Stimulated activated CD4-positive, alpha-beta T cell treated with anti-CD3 and anti-CD28 coated beads, Interleukin-2, amount 100 ng/mL, for 24 hours (primary cell): ENCODE results near the gene RRP36.
"Not testable (repeated sequence)": the region's sequence is repeated elsewhere in the genome, so short reads cannot be mapped to it uniquely, and the experiment has no call there.

Experiments
- DNase-seq, 2 donors: peaks; one replicate each; pipeline ENCODE4 v3.0.0-alpha.2; 2020

Gene RRP36

DNA sequence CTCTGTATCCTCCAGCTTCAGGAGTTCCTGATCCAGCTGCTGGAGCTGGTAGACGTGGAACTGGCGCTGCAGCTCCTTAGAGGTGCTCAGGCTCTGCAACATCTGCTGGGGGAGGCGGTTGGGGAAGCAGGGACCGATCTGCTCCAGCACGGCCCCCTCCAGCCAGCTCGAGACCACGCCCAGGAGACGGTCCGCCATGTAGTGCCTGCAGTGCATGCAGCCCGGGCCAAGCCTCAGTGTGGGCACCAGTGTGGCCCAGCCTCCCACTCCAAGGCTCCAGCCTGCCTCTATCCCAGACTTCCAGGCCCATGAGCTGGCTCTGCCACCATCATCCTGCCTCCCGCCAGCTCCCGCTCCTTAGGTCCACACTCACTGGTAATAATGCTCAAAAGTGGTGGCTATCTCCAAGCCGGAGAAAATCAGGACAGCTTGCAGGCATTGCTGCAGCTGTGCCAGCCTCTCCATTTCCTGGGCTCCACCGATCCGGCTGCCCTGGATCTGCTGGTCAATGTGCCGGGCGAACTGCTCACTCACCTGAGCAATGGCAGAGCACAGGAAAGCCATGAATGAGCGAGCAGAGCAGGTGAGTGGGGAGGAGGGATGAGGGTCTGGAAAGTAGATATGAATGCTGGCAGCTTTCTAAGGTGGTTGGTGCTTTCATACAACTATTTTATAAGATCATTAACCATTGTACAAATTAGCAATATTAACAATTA is 19.3 kb downstream of the RRP36 start:
- DNase-seq = no peak

DNA sequence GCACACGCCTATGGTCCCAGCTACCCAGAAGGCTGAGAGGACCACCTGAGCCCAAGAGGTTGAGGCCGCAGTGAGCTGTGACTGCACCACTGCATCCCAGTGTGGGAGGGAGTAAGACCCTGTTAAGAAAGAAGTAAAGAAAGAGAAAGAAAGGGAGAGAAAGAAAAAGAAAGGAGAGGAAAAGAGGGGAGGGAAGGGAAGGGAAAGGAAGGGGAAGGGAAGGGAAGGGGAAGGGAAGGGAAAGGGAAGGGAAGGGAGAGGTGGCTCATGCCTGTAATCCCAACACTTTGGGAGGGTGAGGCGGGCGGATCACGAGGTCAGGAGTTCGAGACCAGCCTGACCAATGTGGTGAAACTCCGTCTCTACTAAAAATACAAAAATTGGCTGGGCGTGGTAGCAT is 20.1 kb downstream of the RRP36 start:
- not testable (repeated sequence) for DNase-seq

DNA sequence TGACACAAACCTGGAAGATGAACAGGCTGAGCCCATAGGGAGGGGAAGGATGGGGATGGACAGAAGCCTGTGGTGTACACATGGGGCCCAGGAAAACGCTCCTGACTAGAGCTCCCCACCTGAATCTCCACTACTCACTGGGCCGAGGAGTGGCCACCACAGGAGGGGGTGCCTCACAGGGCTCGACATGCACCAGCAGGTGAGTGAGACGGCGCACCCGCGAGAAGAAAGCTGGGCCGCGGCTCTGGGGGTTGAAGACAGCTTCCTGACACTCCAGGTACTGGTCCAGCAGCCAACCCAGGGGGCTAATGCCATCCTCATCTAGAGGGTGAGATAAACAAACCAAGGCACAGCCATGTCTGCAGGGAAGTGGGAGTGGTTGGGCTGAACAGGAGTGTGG is 21.9 kb downstream of the RRP36 start:
- DNase-seq = no peak

DNA sequence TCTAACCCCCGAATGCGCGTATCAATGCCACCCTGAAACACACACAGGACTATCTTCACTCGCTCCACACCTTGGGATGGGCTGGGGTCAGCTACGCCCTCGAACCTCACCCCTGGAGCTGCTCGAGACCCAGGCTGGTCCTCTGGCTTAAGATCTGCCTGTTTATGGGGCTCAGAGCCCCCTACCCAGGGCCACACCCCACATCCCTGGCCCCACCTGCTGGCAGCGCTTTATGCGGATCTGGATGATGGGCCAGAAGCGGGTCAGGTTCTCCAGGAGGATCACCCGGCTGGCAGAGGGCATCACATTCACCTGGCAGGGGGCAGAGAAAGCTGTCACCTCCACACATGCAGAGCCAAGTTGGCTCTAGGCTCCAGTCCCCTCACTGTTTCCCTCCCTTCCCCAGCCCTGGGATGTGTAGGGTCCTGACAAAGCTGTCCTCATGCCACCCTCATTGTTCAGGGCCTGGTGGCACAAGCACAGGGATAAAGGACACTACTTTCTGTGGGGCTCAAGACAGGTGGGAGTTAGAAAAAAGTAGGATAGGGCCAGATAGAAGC is 24.0 kb downstream of the RRP36 start:
- no peak for DNase-seq

DNA sequence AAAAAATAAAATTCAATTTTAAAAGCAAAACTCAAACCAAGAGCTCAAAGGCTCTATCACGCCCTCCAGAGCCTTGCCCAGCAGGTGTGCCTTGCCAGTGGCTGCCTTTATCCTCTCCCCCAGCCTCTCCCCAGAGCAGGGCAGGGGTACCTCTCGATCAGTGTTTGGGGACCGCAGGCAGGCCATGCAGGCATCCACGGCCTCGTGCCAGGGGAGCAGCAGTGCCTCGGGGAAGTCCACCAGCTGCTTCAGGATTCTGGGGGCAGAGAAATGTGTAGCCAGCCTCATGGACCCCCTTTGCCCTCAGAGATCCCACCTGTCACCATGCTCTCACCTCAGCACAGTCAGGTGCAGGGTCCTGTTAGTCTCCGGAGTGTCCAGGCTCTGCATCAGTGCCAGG is 26.6 kb downstream of the RRP36 start:
- DNase-seq = no peak

DNA sequence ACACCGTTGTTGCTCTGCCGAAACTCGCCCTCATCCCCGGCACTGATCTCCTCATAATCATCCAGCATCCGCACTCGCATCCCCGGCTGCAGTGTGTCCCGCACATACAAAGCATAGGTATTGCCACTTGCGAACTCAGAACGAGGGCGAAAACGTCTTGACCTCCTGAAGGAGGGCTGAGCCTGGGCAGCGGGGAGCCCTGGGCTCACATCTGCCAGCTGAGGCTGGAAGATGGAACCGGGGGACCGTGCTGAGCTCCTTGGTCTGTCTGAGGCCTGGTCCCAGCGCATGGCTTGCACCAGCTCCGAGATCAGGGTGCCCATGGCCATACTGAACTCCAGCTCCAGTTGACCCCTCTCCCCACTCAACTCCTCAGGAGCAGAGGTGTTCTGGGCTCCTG is 29.6 kb downstream of the RRP36 start:
- no peak for DNase-seq

DNA sequence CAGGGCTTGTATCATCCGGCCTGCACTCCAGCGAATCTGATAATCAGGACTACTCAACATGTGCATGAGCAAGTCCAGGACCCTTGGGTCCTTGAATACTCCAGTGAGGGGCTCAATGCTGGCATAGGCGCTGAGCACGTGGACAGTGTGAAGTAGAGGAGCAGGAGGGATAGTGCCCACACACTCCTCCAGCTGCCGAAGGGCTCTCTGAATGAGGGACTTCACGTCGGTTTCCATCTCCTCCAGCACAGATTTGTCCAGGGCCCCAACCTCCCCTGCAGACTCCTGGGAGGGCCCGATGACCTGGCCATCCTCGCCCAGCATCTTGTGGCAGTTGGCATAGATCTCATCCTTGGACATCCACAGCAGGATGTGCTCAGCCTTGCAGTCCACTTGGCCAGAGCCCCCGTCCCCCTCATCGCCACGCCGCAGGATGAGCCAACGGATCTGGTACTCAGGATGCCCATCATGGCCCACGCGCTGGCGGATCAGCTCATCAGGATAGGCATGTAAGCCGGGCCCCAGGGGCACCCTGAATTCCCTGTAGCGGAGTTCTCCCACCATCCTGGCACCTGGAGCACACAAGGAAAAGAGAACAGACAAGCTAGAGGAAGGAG is 30.9 kb downstream of the RRP36 start:
- DNase-seq = no peak

DNA sequence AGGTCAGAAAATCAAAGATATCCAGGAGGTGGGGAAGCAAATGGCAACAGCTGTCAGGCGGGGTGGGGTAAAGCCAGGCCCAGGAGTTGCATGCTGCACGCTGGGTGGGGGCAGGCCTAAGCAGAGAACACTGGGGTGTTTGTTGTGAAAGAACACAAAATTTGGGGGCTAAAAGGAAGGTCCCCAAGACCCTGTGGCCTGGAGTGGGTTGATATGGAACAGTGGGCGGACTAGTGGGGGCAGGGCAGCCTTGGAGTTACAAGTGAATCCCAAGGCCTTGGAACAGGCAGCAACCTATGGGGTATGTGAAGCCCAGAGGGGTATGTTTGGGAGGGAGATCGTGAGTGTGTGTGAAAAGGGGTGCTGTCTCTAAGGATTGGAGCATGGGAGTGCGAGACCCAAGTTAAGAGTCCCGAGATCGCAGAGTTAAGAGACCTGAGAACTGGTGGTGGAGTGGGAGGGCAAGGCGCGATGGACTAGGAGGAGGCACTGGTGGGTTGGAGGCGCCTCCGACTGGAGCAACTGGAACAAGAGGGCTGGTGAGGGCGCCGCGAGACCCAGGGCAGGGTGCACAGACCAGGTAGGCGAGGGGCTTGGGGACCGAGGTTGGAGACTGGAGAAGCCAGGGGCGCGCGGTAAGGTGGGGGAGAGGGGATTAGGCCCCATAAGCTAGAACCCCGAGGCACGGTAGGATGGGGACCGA is 31.6 kb downstream of the RRP36 start:
- DNase-seq = peak; percentile 41 to 45

DNA sequence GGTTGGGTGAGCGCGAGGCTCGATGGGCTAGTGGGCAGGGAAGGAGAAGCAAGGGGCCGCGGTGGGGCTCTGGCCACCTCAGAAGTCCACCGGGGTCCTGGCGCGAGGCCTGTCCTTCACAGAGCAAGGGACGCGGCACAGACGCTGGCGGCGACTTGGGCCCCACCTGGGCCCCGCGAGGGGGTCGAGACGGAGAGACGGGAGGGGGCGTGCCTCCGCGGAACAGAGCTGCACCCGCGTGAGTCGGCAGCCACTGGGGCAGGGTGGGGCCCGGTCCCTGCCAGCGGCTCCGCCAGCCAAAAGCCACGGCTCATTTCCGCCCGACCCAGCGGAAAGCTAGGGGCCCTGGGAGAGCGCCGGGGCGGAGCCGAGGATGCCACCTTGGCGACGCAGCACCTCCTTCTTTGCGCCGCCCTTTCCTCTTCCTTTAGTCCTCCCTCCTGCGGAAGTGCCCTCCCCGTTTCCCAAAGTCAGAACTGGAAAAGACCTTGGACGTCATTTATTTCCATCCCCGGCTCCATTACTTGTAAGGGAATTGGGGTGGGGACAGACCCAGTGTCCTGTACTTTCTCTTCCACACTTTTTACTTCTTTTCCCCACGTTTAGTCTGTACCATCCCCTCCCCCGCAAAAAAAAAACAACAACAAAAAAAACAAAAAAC is 32.3 kb downstream of the RRP36 start, which contains the start of gene CUL7:
TSS of gene CUL7 (minus strand) at position 307 of the 661 bp plus-strand sequence. CDS start 1,063 bp downstream, outside the sequence.
- peak; percentile 91 to 93 for DNase-seq

DNA sequence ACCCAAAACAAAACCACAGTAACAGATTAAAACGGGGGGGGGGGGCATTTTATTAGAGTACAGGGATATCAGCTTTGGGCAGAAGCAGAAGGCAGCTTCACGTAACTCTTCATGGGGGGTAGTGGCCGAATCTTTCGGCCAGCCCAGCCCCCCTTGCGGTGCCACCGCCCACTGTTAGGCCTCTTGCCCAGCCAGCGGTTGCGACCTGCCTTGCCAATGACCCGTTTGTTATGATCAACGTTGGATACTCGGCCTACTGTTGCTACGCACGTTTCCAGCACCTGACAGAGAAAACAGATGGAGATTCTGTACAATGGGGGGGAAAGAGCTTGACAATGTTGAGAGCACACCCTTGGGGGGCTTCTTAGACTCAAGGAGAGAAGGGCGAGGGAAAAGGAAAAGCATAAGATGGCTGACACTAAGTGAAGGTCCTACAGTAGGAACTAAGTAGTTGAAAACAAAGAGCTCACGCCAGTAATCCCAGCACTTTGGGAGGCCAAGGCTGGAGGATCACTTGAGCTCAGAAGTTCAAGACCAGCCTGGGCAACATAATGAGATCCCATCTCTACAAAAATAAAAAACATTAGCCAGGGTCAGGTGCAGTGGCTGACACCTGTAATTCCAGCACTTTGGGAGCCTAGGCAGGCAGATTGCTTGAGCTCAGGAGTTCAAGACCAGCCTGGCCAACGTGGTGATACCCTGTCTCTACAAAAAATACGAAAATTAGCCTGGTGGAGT is 33.0 kb downstream of the RRP36 start:
- DNase-seq = no peak

DNA sequence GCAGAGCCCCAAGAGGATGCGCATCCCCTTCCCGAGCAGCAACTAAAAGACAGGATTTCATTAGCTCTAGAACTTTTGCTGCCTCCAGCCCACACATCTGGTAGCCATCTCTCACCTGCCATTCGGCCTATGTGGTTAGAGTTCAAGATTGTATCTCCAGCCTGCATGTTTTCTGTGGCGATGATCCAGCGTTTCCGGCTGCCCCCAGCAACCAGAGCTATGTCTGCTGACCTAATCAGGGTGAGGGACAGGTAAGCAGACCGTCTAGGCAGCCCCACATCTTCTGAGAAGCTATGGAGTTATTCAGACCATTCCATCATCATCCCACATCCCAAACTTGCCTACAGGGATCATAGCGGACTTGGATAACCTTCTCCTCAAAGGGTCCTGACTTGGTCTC is 34.5 kb downstream of the RRP36 start:
- no peak for DNase-seq

DNA sequence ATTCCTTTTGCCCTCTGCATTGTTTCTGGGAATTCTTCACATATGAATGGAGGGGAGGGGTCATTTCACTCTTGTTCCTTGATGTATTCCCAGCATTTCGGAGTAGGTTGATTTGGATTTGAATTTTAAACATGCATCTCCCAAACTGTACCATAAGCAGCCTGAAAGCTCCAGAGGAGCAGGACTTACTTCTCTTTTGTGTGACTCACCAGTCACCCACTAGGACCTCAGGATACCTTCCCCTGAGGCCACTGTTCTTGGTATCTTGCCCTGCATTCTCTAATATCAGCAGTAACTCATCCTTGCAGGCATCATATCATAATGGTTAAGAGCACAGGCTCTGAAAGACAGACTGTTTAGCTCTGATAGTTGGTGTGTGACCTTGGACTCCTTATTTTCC is 37.1 kb downstream of the RRP36 start:
- no peak for DNase-seq

DNA sequence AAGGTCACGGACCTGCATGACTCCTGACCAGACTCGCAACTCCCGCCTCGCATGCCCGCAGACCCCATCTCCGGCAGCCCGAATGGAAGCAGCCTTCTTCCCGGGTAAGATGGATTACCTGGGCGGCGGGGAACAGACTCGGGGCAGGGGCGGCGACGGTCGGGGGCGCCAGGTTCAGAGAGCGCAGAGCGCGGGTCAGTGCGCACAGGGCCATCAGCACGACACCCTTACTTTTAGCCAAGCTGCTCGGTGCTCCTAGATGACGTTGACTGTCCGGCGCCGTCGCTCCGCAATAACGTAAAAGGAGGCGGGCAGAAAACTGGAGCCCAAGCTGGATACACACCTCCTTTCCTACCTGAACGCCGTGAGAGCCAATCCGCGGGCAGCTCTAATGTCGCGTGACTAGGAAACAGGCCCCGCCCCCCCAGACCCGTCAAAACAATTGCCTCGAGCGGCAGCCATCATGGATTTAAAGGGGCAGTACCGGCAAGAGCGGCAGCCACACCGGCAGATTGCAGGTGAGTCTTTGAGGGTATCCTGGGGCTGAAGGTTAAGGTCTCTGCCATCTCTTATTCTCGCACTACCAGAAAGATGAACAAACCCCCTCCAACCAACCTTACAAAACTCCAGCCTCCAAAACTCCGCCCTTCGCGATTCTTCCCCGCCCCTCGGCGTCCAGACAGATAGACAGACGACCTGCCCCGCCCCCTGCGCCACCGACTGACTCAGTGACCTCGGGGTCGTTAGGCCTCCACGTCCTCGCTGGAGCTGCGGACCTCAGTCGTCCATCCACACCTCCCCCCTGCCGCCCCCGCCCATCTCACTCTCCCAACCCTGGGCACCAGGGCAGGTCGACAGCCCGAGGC is 38.0 kb downstream of the RRP36 start, which contains the start of the genes KLC4 and MRPL2:
TSS of gene KLC4 (plus strand) at position 464 of the 866 bp plus-strand sequence. CDS start 1,705 bp downstream, outside the sequence.
TSS of gene MRPL2 (minus strand) at position 267 of the 866 bp plus-strand sequence. CDS start at position 214, 53 bp downstream.
- DNase-seq = peak; percentile 97

DNA sequence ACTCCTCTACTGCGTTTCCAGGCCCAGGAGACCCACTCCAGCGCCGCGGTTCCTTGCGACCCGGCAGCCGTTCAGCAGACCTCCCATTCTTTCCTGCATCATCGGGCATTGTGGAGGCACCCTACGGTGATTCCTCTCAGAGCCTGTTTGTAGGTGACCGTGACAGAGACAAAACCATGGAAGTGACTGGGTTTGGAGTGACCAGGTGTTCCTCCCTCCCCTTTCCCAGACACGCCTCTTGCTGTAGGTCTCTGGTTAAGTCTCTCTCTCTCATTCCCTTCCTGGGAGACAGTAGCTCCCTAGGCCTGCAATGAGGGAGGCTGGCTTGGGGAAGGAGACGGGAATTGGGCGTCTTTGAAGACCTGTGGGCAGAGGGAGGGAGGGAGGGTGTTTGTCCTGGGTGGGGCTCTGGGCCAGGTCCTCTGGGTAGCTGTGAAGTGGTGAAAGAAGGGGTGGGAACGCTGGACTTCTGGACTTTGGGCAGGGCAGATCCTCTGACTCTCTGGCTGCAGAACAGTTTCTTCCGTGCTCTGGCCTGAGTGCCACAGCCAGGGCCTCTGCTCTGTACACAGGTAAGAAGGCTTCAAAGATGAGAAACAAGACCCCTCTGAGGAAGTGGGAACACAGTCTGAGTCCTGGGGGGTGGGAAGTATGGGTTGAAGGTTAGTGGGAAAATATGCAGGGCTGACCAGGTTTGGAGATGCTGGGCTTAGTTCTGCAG is 38.8 kb downstream of the RRP36 start:
- DNase-seq = no peak

DNA sequence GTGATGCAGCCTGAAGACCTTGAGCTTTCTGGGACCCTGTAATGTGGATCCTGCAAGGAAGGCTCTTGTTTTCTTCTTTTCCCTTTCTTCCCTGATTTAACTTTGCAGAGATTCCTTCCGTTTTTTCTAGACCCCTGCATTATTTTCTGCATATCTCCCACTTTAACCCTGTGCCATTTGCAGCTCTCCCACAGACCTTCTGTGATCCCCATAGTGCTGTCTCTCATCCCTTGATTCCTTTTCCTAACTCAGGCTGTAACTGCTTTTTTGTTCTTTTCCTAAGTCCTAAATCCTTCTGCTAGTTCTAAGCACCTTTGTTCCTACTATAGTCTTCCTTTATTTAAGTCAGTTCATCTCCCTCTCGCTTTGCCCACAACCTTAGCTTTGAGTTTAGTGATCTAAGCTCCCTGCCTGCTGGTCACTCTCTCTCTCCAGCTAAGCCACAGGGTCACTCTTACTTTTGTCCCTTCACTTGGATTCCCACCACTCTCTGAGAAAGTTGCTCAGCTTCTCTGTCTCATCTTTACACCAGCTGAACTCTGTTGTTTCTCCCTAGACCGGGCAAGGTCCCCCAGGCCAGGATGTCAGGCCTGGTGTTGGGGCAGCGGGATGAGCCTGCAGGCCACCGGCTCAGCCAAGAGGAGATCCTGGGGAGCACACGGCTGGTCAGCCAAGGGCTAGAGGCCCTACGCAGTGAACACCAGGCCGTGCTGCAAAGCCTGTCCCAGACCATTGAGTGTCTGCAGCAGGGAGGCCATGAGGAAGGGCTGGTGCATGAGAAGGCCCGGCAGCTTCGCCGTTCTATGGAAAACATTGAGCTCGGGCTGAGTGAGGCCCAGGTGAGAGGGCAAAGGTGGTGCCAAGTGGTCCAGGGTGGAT is 39.6 kb downstream of the RRP36 start:
- DNase-seq = no peak

DNA sequence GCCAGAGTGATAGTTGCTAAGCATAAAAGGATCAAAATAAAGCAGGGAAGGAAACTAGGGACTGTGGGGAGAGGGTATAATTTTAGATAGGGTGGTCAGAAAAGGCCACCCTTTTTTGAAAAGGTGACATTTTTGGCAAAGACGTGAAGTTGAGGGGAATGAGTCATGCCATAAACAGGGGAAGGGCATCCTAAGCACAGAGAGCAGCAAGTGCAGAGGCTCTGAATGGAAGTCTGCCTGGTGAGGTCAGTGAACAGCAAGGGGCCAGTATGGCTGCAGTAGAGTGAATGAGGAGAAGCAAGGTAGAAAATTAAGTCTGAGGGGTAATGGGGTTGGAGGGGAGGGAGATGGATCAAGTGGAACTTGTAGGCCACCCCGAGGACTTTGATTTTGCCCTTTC is 40.4 kb downstream of the RRP36 start:
- no peak for DNase-seq

DNA sequence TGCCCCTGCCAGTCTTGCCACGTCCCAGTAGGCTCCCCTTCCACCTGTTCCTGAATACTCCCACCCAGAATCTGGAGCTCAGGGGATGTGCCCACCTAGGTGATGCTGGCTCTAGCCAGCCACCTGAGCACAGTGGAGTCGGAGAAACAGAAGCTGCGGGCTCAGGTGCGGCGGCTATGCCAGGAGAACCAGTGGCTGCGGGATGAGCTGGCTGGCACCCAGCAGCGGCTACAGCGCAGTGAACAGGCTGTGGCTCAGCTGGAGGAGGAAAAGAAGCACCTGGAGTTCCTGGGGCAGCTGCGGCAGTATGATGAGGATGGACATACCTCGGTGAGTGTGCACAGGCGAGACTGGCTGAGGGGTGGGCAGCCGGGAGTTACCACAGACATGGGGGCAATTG is 41.4 kb downstream of the RRP36 start:
- DNase-seq = no peak

DNA sequence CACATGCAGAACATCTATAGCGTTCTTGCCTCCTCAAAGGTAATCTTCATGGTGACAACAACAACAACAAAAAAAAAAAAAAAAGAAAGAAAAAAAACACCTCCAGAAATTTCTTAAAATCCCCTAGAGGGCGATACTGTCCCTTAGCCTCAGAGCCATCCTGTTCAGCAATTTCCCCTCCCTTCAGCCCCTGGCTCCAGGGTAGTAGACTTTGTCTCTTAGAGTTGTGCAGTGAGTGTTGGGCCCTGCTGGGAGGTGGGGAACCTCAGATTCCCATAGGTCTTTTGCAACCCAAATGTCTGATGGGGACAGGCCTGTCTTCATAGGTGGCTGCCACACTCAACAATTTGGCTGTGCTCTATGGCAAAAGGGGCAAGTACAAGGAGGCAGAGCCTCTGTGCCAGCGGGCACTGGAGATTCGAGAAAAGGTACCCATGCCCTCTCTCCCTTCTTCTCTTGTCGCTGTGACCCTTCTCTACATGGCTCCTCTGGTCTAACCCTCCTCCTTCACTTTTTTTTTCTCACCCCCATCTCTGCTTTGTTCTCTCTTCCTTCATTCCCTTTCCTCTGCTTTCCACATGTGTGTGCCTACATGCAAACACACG is 48.7 kb downstream of the RRP36 start:
- DNase-seq = no peak
